ENCODE measurements around the gene SNX15.

Gene SNX15

DNA sequence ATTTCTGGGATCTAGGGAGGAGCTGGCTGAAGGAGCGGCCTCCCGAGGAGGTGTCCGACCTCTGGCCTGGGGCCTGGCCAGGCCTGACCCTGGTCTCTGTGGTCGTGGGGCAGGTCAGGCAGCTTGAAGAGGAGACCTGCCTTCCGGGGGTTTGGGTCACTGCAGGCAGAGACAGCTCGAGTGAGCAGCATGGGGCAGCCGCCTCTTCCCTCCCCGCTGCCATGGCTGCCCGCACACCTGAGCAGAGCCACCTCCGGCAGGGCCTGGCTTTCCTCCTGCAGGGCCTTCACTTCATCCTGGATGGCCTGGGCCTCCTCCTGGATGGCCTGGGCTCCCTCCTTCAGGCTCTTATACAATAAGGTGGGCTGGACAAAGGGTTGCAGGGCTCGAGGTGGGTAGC is 39.1 kb downstream of the SNX15 start:
- Histone ChIP-seq H3K9me3 (replicated peaks in 1 of 11) (no peaks in the 10 kb centered on the region), H3K27me3 (no peaks in the 10 kb centered on the region), H3K36me3 (no peaks in the 10 kb centered on the region), H3K9ac (peak overlapping the region in 5 of 11 experiments; percentile 7 to 60 (median 17); a peak in 3 of 22 replicates), H4K20me1 (no peaks in the 10 kb centered on the region), H3K4me1 (peaks cover 8 to 26% (median 17%) of the 10 kb centered on the region in 10 experiments), H3K27ac (peak overlapping the region in 2 of 11 experiments; percentile 18 to 34; a peak in 4 of 22 replicates), H3K4me3 (no peak overlapping the region), H3K4me2 (peak overlapping the region in 2 of 11 experiments; percentile 36 to 68; a peak in 8 of 22 replicates)
- TF ChIP-seq Cebpa-rat (IDR thresholded peaks at IDR 0.05), result no peak

DNA sequence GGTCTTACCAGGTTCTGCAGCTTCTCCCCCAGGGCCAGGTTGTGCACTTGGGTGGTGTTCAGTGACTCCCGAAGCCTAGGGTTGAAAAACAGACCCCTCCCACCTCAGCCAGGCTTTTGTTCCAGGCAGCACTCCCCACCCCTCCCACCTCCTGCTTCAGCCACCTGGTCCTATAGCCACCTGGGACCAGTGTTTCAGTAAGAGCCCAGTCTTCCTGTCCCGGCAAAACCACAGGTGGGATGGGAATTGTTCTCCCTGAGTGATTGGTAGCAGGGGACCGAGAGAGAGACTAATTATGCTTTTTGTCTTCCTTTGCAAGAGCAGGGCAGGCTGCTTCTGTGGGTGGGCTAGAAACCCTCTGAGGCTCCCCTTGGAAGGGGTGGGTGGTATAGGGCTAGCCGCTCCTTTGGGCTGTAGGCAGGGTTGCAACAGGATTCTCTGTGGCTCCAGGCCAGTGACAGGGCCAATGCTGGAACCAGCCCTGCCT is 39.6 kb downstream of the SNX15 start:
- peak overlapping the region in 6 of 11 experiments; percentile 7 to 60 (median 30); a peak in 8 of 22 replicates for H3K9ac ChIP-seq

DNA sequence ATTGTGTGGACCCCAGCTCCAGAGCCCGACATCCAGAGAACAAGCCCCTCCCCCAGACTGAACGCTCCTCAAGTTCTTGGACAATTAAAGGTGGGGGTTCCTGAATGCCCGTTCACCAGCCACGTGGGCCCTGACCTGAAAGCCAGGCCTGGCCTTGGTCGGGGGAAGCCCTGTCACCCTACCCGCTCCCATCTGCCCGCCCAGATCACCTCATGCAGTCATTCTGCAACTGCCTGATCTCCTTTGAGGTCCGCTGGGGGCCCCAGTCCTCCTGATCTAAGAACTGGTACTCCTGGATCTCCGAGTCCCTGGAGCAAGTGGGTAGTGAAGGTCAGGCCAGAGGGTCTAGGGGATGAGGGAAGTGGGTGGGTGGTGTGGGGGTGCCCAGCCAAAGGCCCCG is 40.2 kb downstream of the SNX15 start:
- H3K9ac ChIP-seq, result peak overlapping the region in 4 of 11 experiments; percentile 30 to 60 (median 39); a peak in 7 of 22 replicates
- H3K4me2 ChIP-seq, result peak overlapping the region in 2 of 11 experiments; percentile 36 to 68; a peak in 8 of 22 replicates
- H3K27ac ChIP-seq, result peak overlapping the region in 2 of 11 experiments; percentile 34 to 42; a peak in 3 of 22 replicates
- H3K36me3 ChIP-seq, result no peaks in the 10 kb centered on the region
- H4K20me1 ChIP-seq, result no peaks in the 10 kb centered on the region
- H3K4me1 ChIP-seq, result peaks cover 0 to 24% (median 9%) of the 10 kb centered on the region in 10 experiments; a peak in 15 of 20 replicates
- H3K4me3 ChIP-seq, result no peak overlapping the region; a peak in 1 of 20 replicates
- H3K9me3 ChIP-seq (replicated peaks in 1 of 11), result no peaks in the 10 kb centered on the region
- H3K27me3 ChIP-seq, result no peaks in the 10 kb centered on the region; a peak in 1 of 22 replicates
- TF ChIP-seq Cebpa-rat (IDR thresholded peaks at IDR 0.05), result no peak

More for the DNA sequence above, 39.6 kb downstream of the SNX15 start:
- Histone ChIP-seq H4K20me1 (no peaks in the 10 kb centered on the region), H3K9me3 (replicated peaks in 1 of 11) (no peaks in the 10 kb centered on the region), H3K36me3 (no peaks in the 10 kb centered on the region), H3K4me1 (peaks cover 2 to 24% (median 12%) of the 10 kb centered on the region in 10 experiments; a peak in 18 of 20 replicates), H3K27ac (peak overlapping the region in 2 of 11 experiments; percentile 34 to 42; a peak in 3 of 22 replicates), H3K4me2 (peak overlapping the region in 2 of 11 experiments; percentile 36 to 68; a peak in 8 of 22 replicates), H3K4me3 (no peak overlapping the region; a peak in 1 of 20 replicates), H3K27me3 (no peaks in the 10 kb centered on the region)
- TF ChIP-seq Cebpa-rat (IDR thresholded peaks at IDR 0.05), result no peak

- no peak overlapping the region for H3K4me3 ChIP-seq
- no peak overlapping the region for H3K9ac ChIP-seq
- H3K36me3 ChIP-seq, result no peaks in the 10 kb centered on the region
- no peak overlapping the region for H3K27ac ChIP-seq
- H3K9me3 ChIP-seq (replicated peaks in 1 of 11), result no peaks in the 10 kb centered on the region
- H4K20me1 ChIP-seq, result no peaks in the 10 kb centered on the region
- no peak for TF ChIP-seq Cebpa-rat (IDR thresholded peaks at IDR 0.05)
- H3K4me2 ChIP-seq, result no peak overlapping the region
- peaks cover 0 to 19% (median 6%) of the 10 kb centered on the region in 10 experiments; a peak in 13 of 20 replicates for H3K4me1 ChIP-seq
- H3K27me3 ChIP-seq, result no peaks in the 10 kb centered on the region; a peak in 1 of 22 replicates
Measured at GRCh38 chr11:65069217-65069616, 42.0 kb downstream of the SNX15 start.

- H3K4me3 ChIP-seq, result no peak overlapping the region
- peaks cover 0 to 16% (median 2%) of the 10 kb centered on the region in 11 experiments; a peak in 7 of 22 replicates for H4K20me1 ChIP-seq
- peaks cover 0 to 20% (median 15%) of the 10 kb centered on the region in 11 experiments; a peak in 17 of 22 replicates for H3K36me3 ChIP-seq
- no peaks in the 10 kb centered on the region for H3K9me3 ChIP-seq (replicated peaks in 1 of 11)
- H3K4me2 ChIP-seq, result peak overlapping the region in 1 of 11 experiments; percentile 19; a peak in 2 of 22 replicates
- H3K4me1 ChIP-seq, result peaks cover 0 to 11% (median 4%) of the 10 kb centered on the region in 10 experiments; a peak in 9 of 20 replicates
- H3K9ac ChIP-seq, result no peak overlapping the region
- no peaks in the 10 kb centered on the region; a peak in 1 of 22 replicates for H3K27me3 ChIP-seq
- no peak overlapping the region for H3K27ac ChIP-seq
- no peak for TF ChIP-seq Cebpa-rat (IDR thresholded peaks at IDR 0.05)
Measured at GRCh38 chr11:65071907-65072630, 44.8 kb downstream of the SNX15 start.

- Histone ChIP-seq H3K27me3 (no peaks in the 10 kb centered on the region; a peak in 1 of 22 replicates), H3K9me3 (replicated peaks in 1 of 11) (no peaks in the 10 kb centered on the region), H3K9ac (no peak overlapping the region), H3K4me3 (no peak overlapping the region), H4K20me1 (peaks cover 0 to 21% (median 7%) of the 10 kb centered on the region in 11 experiments; a peak in 12 of 22 replicates), H3K27ac (no peak overlapping the region), H3K4me2 (no peak overlapping the region; a peak in 2 of 22 replicates), H3K4me1 (peaks cover 0 to 13% (median 6%) of the 10 kb centered on the region in 10 experiments; a peak in 10 of 20 replicates), H3K36me3 (peaks cover 0 to 26% (median 20%) of the 10 kb centered on the region in 11 experiments; a peak in 17 of 22 replicates)
- no peak for TF ChIP-seq Cebpa-rat (IDR thresholded peaks at IDR 0.05)
Measured at GRCh38 chr11:65072631-65072966, 45.4 kb downstream of the SNX15 start.

GRCh38 chr11:65077451-65077850 is 50.2 kb downstream of the SNX15 start:
- no peak for TF ChIP-seq Cebpa-rat (IDR thresholded peaks at IDR 0.05)
- Histone ChIP-seq H3K9ac (no peak overlapping the region; a peak in 1 of 22 replicates), H3K27ac (no peak overlapping the region; a peak in 1 of 22 replicates), H3K36me3 (peaks cover 0 to 73% (median 59%) of the 10 kb centered on the region in 11 experiments; a peak in 18 of 22 replicates), H3K9me3 (replicated peaks in 1 of 11) (no peaks in the 10 kb centered on the region), H3K4me1 (peaks cover 35 to 50% (median 44%) of the 10 kb centered on the region in 10 experiments), H4K20me1 (peaks cover 0 to 55% (median 30%) of the 10 kb centered on the region in 11 experiments; a peak in 14 of 22 replicates), H3K4me3 (no peak overlapping the region), H3K4me2 (peak overlapping the region in 4 of 11 experiments; percentile 18 to 54 (median 48); a peak in 2 of 22 replicates), H3K27me3 (no peaks in the 10 kb centered on the region)

- Histone ChIP-seq H3K36me3 (peaks cover 0 to 75% (median 59%) of the 10 kb centered on the region in 11 experiments; a peak in 18 of 22 replicates), H3K4me1 (peaks cover 42 to 57% (median 51%) of the 10 kb centered on the region in 10 experiments), H3K27me3 (no peaks in the 10 kb centered on the region), H3K9me3 (replicated peaks in 1 of 11) (no peaks in the 10 kb centered on the region), H3K4me2 (peak overlapping the region; percentile 8 to 61 (median 51); a peak in 18 of 22 replicates), H4K20me1 (peaks cover 0 to 55% (median 30%) of the 10 kb centered on the region in 11 experiments; a peak in 14 of 22 replicates), H3K27ac (peak overlapping the region in 9 of 11 experiments; percentile 25 to 61 (median 47); a peak in 12 of 22 replicates), H3K9ac (peak overlapping the region in 8 of 11 experiments; percentile 18 to 63 (median 39); a peak in 11 of 22 replicates), H3K4me3 (no peak overlapping the region; a peak in 1 of 20 replicates)
- no peak for TF ChIP-seq Cebpa-rat (IDR thresholded peaks at IDR 0.05)
Measured at GRCh38 chr11:65078151-65078550, 50.9 kb downstream of the SNX15 start.

Measured in BLaER1 treated with 17β-estradiol and CSF1 and Interleukin-3, amounts not matched to agents 10 nM and 100 nM (cell line).